C4-2B (cell line): ENCODE results near the gene EXOC3L1.

ENCODE experiments used
- CTCF ChIP-seq: fragments of 450-650 bp; conservative IDR thresholded peaks from 2 replicates; pipeline ENCODE4 v1.5.1; 2017; ENCODE audit warnings: mild to moderate bottlenecking
- ZFX ChIP-seq: fragments of 450-650 bp; IDR thresholded peaks from 2 replicates; pipeline ENCODE4 v1.6.1; 2017

GRCh38 chr16:67164599-67165061 is 25.3 kb downstream of the EXOC3L1 start, which contains the start of gene HSF4:
- TF ChIP-seq CTCF (no peak), ZFX (no peak)
